ENCODE data around the gene KCNMA1.

The KCNMA1 gene

DNA sequence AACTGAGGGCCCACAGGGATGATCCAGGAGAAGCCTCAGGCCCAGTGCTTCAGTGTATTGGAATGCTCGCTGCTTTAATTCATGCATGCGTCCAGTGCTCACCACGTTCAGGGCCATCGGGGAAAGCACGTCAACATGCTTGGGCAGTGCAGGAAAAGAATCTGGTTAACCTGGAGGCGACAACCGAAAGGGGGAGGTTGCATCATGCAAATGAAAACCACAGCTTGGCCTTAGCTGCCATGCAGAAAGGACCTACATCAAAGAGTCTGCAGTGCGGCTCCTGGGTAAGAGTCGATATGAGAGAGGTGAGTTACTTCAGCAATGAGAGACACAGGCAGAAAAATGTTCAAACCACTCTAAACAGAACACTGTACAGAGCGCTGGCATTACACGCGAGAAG is 440.1 kb downstream of the KCNMA1 start:
- no peak overlapping the region for H3K4me3 ChIP-seq (ENCODE audit: low read depth, low read length)
- no peaks in the 10 kb centered on the region for H3K4me1 ChIP-seq (ENCODE audit: control insufficient read depth, insufficient read depth, low read length)
- H3K9me3 ChIP-seq (ENCODE audit: control insufficient read depth, insufficient read depth, low read length) = no peaks in the 10 kb centered on the region
- H3K36me3 ChIP-seq (ENCODE audit: control insufficient read depth, insufficient read depth, low read length) = no peaks in the 10 kb centered on the region
- H3K9ac ChIP-seq (ENCODE audit: low read depth, low read length) = no peak overlapping the region
- H3K27me3 ChIP-seq (ENCODE audit: control insufficient read depth, insufficient read depth, low read length) = no peaks in the 10 kb centered on the region

DNA sequence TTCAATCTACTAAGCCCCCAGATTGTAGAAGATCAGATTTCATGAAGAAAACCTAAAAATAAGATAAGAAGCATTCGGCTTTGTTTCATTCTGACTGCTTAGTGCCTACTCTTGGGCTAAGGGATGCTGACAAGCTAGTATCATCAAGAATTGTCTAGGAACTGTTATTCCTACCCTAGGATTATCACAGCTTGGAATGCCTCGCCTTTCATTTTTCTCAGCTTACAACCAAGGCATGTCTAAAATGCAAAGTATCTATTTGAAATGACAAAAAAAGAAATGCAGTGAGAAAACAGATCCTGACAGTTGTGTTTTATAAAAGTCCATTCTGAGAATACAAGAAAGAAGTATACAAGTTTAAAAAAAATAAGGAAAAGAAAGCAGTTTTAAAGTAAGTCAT is 441.0 kb downstream of the KCNMA1 start:
- Histone ChIP-seq H3K9me3 (ENCODE audit: control insufficient read depth, insufficient read depth, low read length) (no peaks in the 10 kb centered on the region), H3K9ac (ENCODE audit: low read depth, low read length) (no peak overlapping the region), H3K4me1 (ENCODE audit: control insufficient read depth, insufficient read depth, low read length) (no peaks in the 10 kb centered on the region), H3K27me3 (ENCODE audit: control insufficient read depth, insufficient read depth, low read length) (no peaks in the 10 kb centered on the region), H3K36me3 (ENCODE audit: control insufficient read depth, insufficient read depth, low read length) (no peaks in the 10 kb centered on the region), H3K4me3 (ENCODE audit: low read depth, low read length) (no peak overlapping the region)

GRCh38 chr10:77195101-77195500 is 442.5 kb downstream of the KCNMA1 start:
- Histone ChIP-seq H3K4me3 (ENCODE audit: low read depth, low read length) (no peak overlapping the region), H3K9me3 (ENCODE audit: control insufficient read depth, insufficient read depth, low read length) (no peaks in the 10 kb centered on the region), H3K4me1 (ENCODE audit: control insufficient read depth, insufficient read depth, low read length) (no peaks in the 10 kb centered on the region), H3K9ac (ENCODE audit: low read depth, low read length) (no peak overlapping the region), H3K36me3 (ENCODE audit: control insufficient read depth, insufficient read depth, low read length) (no peaks in the 10 kb centered on the region), H3K27me3 (ENCODE audit: control insufficient read depth, insufficient read depth, low read length) (no peaks in the 10 kb centered on the region)

DNA sequence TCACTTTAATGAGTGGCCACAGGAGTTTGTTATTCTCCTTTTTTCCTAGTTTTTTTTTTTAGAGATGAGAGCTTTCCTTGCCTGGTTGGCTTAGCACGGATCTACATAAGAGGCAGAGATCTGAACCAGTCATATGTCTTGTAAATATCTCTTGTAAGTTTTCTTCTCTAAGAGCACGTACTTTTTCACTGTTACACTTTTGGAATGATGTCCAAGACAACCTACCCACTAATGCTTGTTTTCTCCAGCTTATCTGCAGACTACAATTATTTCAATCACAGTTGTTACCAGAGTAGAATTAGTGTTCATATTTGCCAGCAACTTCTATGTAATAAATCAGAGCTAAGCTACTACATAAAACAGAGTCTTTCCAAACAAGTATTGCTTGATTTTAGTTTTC is 444.6 kb downstream of the KCNMA1 start:
- Histone ChIP-seq H3K27me3 (ENCODE audit: control insufficient read depth, insufficient read depth, low read length) (no peaks in the 10 kb centered on the region), H3K36me3 (ENCODE audit: control insufficient read depth, insufficient read depth, low read length) (no peaks in the 10 kb centered on the region), H3K4me1 (ENCODE audit: control insufficient read depth, insufficient read depth, low read length) (no peaks in the 10 kb centered on the region), H3K9ac (ENCODE audit: low read depth, low read length) (no peak overlapping the region), H3K9me3 (ENCODE audit: control insufficient read depth, insufficient read depth, low read length) (no peaks in the 10 kb centered on the region), H3K4me3 (ENCODE audit: low read depth, low read length) (no peak overlapping the region)

- no peak overlapping the region for H3K9ac ChIP-seq (ENCODE audit: low read depth, low read length)
- no peaks in the 10 kb centered on the region for H3K36me3 ChIP-seq (ENCODE audit: control insufficient read depth, insufficient read depth, low read length)
- no peaks in the 10 kb centered on the region for H3K9me3 ChIP-seq (ENCODE audit: control insufficient read depth, insufficient read depth, low read length)
- no peak overlapping the region for H3K4me3 ChIP-seq (ENCODE audit: low read depth, low read length)
- H3K27me3 ChIP-seq (ENCODE audit: control insufficient read depth, insufficient read depth, low read length) = no peaks in the 10 kb centered on the region
- H3K4me1 ChIP-seq (ENCODE audit: control insufficient read depth, insufficient read depth, low read length) = no peaks in the 10 kb centered on the region
Measured at GRCh38 chr10:77192402-77192801, 445.2 kb downstream of the KCNMA1 start.

DNA sequence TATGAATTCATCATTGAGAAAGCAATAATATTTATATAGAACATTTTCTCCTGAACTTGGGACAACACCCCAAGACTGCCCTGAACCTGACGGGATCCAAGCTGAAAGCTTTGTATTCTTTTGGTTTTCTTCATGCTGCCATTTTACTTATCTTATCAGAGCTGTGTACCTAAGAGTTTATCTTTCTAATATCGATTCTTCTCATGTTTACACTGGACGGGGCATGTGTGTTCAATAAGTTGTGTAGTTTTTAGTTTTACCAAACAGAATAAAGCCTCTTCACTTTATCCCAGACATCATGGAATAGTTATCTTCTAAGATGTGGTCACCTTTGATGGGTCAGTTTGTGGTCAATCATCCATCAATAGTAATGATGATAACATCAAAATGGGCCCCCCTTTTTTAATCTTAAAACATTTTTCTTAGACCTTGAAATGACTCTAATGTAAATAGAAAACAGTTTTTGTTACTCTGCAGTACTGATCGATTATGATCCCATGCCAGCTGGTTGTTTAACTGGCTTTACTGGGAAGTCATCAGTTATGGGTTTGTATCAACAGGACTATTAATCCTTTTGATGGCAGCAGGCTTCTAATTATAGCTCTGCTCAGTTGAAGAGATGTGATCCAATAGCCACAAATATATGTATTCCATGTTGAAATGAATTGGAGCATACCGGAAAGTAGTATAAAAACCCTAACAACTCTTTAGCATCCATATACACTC is 446.1 kb downstream of the KCNMA1 start:
- no peaks in the 10 kb centered on the region for H3K27me3 ChIP-seq (ENCODE audit: control insufficient read depth, insufficient read depth, low read length)
- no peaks in the 10 kb centered on the region for H3K4me1 ChIP-seq (ENCODE audit: control insufficient read depth, insufficient read depth, low read length)
- H3K9ac ChIP-seq (ENCODE audit: low read depth, low read length) = no peak overlapping the region
- no peaks in the 10 kb centered on the region for H3K36me3 ChIP-seq (ENCODE audit: control insufficient read depth, insufficient read depth, low read length)
- no peaks in the 10 kb centered on the region for H3K9me3 ChIP-seq (ENCODE audit: control insufficient read depth, insufficient read depth, low read length)
- no peak overlapping the region for H3K4me3 ChIP-seq (ENCODE audit: low read depth, low read length)

- Histone ChIP-seq H3K4me3 (ENCODE audit: low read depth, low read length) (no peak overlapping the region), H3K36me3 (ENCODE audit: control insufficient read depth, insufficient read depth, low read length) (no peaks in the 10 kb centered on the region), H3K9me3 (ENCODE audit: control insufficient read depth, insufficient read depth, low read length) (no peaks in the 10 kb centered on the region), H3K4me1 (ENCODE audit: control insufficient read depth, insufficient read depth, low read length) (no peaks in the 10 kb centered on the region), H3K9ac (ENCODE audit: low read depth, low read length) (no peak overlapping the region), H3K27me3 (ENCODE audit: control insufficient read depth, insufficient read depth, low read length) (no peaks in the 10 kb centered on the region)
Measured at GRCh38 chr10:77190291-77190690, 447.3 kb downstream of the KCNMA1 start.

DNA sequence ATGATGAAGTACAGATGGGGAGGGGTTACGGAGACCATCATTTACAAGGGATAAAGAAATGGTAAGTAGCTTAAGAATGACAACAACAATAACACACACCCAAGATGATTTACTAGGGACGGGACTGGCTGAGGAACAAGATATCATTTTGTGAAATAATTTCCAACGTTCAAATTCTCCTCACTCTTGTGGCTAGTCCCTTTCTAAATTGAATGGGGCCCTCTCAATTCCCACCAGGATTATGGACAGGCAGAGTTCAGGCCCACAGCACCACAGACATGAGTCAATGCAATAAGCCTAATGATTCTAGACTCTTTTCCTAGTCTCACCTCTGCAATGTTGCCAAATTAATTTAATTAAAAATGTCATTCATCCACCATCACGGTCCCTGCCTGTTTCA is 448.1 kb downstream of the KCNMA1 start:
- Histone ChIP-seq H3K9ac (ENCODE audit: low read depth, low read length) (no peak overlapping the region), H3K4me3 (ENCODE audit: low read depth, low read length) (no peak overlapping the region), H3K4me1 (ENCODE audit: control insufficient read depth, insufficient read depth, low read length) (no peaks in the 10 kb centered on the region), H3K36me3 (ENCODE audit: control insufficient read depth, insufficient read depth, low read length) (no peaks in the 10 kb centered on the region), H3K9me3 (ENCODE audit: control insufficient read depth, insufficient read depth, low read length) (no peaks in the 10 kb centered on the region), H3K27me3 (ENCODE audit: control insufficient read depth, insufficient read depth, low read length) (no peaks in the 10 kb centered on the region)

DNA sequence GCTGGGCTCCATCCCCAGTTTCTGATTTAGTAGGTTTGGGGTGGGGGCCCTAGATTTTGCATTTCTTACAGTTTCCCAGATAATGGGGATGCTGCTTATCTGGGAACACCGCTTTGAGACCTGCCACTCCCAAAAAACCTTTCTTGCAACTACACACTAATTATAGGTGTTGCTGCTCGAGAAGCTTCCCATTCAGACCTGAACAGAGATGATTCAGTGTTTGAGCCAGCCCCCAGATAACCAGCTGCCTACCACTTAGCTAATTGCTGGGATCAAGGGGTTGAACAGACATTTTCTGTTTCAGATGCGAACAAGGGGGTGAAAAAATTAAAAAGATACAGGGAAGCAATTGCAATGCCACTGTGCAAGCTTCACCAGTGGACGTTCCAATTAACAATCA is 448.5 kb downstream of the KCNMA1 start:
- no peak overlapping the region for H3K4me3 ChIP-seq (ENCODE audit: low read depth, low read length)
- H3K4me1 ChIP-seq (ENCODE audit: control insufficient read depth, insufficient read depth, low read length) = no peaks in the 10 kb centered on the region
- no peaks in the 10 kb centered on the region for H3K9me3 ChIP-seq (ENCODE audit: control insufficient read depth, insufficient read depth, low read length)
- H3K36me3 ChIP-seq (ENCODE audit: control insufficient read depth, insufficient read depth, low read length) = no peaks in the 10 kb centered on the region
- H3K9ac ChIP-seq (ENCODE audit: low read depth, low read length) = no peak overlapping the region
- H3K27me3 ChIP-seq (ENCODE audit: control insufficient read depth, insufficient read depth, low read length) = no peaks in the 10 kb centered on the region

GRCh38 chr10:77188521-77188920 is 449.1 kb downstream of the KCNMA1 start:
- no peaks in the 10 kb centered on the region for H3K4me1 ChIP-seq (ENCODE audit: control insufficient read depth, insufficient read depth, low read length)
- no peak overlapping the region for H3K4me3 ChIP-seq (ENCODE audit: low read depth, low read length)
- no peaks in the 10 kb centered on the region for H3K36me3 ChIP-seq (ENCODE audit: control insufficient read depth, insufficient read depth, low read length)

GRCh38 chr10:77188000-77188395 is 449.6 kb downstream of the KCNMA1 start:
- Histone ChIP-seq H3K36me3 (ENCODE audit: control insufficient read depth, insufficient read depth, low read length) (no peaks in the 10 kb centered on the region), H3K9me3 (ENCODE audit: control insufficient read depth, insufficient read depth, low read length) (no peaks in the 10 kb centered on the region), H3K27me3 (ENCODE audit: control insufficient read depth, insufficient read depth, low read length) (no peaks in the 10 kb centered on the region), H3K4me3 (ENCODE audit: low read depth, low read length) (no peak overlapping the region), H3K4me1 (ENCODE audit: control insufficient read depth, insufficient read depth, low read length) (no peaks in the 10 kb centered on the region), H3K9ac (ENCODE audit: low read depth, low read length) (no peak overlapping the region)

More at GRCh38 chr10:77188521-77188920, 449.1 kb downstream of the KCNMA1 start:
- no peaks in the 10 kb centered on the region for H3K27me3 ChIP-seq (ENCODE audit: control insufficient read depth, insufficient read depth, low read length)
- no peak overlapping the region for H3K9ac ChIP-seq (ENCODE audit: low read depth, low read length)
- H3K9me3 ChIP-seq (ENCODE audit: control insufficient read depth, insufficient read depth, low read length) = no peaks in the 10 kb centered on the region

- no peaks in the 10 kb centered on the region for H3K4me1 ChIP-seq (ENCODE audit: control insufficient read depth, insufficient read depth, low read length)
- no peaks in the 10 kb centered on the region for H3K9me3 ChIP-seq (ENCODE audit: control insufficient read depth, insufficient read depth, low read length)
- H3K27me3 ChIP-seq (ENCODE audit: control insufficient read depth, insufficient read depth, low read length) = no peaks in the 10 kb centered on the region
- H3K4me3 ChIP-seq (ENCODE audit: low read depth, low read length) = no peak overlapping the region
- no peaks in the 10 kb centered on the region for H3K36me3 ChIP-seq (ENCODE audit: control insufficient read depth, insufficient read depth, low read length)
- no peak overlapping the region for H3K9ac ChIP-seq (ENCODE audit: low read depth, low read length)
Measured at GRCh38 chr10:77187376-77187999, 450.1 kb downstream of the KCNMA1 start.
